Large intestine (tissue), 3 donors: ENCODE data around the gene MEX3A. TPM values are rescaled to one million over a fixed set of nuclear protein-coding genes. Genes with fewer than 3 reads are reported as not detected.
A peak's percentile ranks its signal among the peaks of the same experiment; 100 is the strongest.

Experiments
- DNase-seq, 2 donors: peaks; one replicate each; pipeline versions ENCODE4 v3.0.0 to v3.0.0-alpha.2; 2013
- H3K27ac ChIP-seq: one replicate; pipeline ENCODE4 v1.5.1; 2013; ENCODE audit warnings: low read length
- H3K27me3 ChIP-seq: 2 replicates; pipeline ENCODE4 v1.6.1; 2013; ENCODE audit warnings: low read length; ENCODE audit not compliant: control insufficient read depth, insufficient read depth
- H3K36me3 ChIP-seq: 2 replicates; pipeline ENCODE4 v1.6.1; 2013; ENCODE audit warnings: low read length; ENCODE audit not compliant: control insufficient read depth, insufficient read depth
- H3K4me1 ChIP-seq: one replicate; pipeline ENCODE4 v1.6.1; 2013; ENCODE audit warnings: low read length; ENCODE audit not compliant: control insufficient read depth, insufficient read depth
- H3K4me3 ChIP-seq: one replicate; pipeline ENCODE4 v1.5.1; 2013; ENCODE audit warnings: low read length
- H3K9me3 ChIP-seq: one replicate; pipeline ENCODE4 v1.6.1; 2013; ENCODE audit warnings: mild to moderate bottlenecking, low read depth, low read length, moderate library complexity; ENCODE audit not compliant: control insufficient read depth
- WGBS: methylation state at CpG from one replicate; pipeline ENCODE4 v1.1.5; 2013; ENCODE audit warnings: low lambda C conversion rate; ENCODE audit not compliant: insufficient coverage; 5-methylcytosine and 5-hydroxymethylcytosine counted together
- polyA plus RNA-seq: library from polyadenylated mRNA; unstranded; fragments of 120-200 nt; gene quantifications from one replicate; pipeline ENCODE4 v1.2.1, GENCODE V29; 2013

MEX3A gene
- polyA plus RNA-seq, 1 donor: 8.4 TPM

GRCh38 chr1:156110252-156110651 is 28.0 kb upstream of the MEX3A start:
- no peak for DNase-seq
- Histone ChIP-seq H3K4me1 (peaks cover 28% of the 10 kb centered on the region), H3K36me3 (no peaks in the 10 kb centered on the region), H3K9me3 (no peaks in the 10 kb centered on the region), H3K4me3 (no peak overlapping the region), H3K27ac (no peak overlapping the region), H3K27me3 (no peaks in the 10 kb centered on the region)
- no CpG with 5 or more reads among the region's 2 CpGs for WGBS

- no peak for DNase-seq
- Histone ChIP-seq H3K4me1 (peaks cover 36% of the 10 kb centered on the region), H3K27ac (no peak overlapping the region), H3K36me3 (no peaks in the 10 kb centered on the region), H3K4me3 (no peak overlapping the region), H3K27me3 (no peaks in the 10 kb centered on the region), H3K9me3 (no peaks in the 10 kb centered on the region)
- no CpG with 5 or more reads among the region's 6 CpGs for WGBS
Observed at GRCh38 chr1:156108664-156109241, 26.5 kb upstream of the MEX3A start.

GRCh38 chr1:156108057-156108456 is 25.8 kb upstream of the MEX3A start:
- no peak overlapping the region for H3K4me3 ChIP-seq
- H3K27ac ChIP-seq: no peak overlapping the region
- WGBS: no CpG with 5 or more reads among the region's 3 CpGs
- peaks cover 38% of the 10 kb centered on the region for H3K4me1 ChIP-seq
- H3K27me3 ChIP-seq: no peaks in the 10 kb centered on the region
- no peaks in the 10 kb centered on the region for H3K36me3 ChIP-seq
- H3K9me3 ChIP-seq: no peaks in the 10 kb centered on the region
- DNase-seq: no peak

- Histone ChIP-seq H3K4me3 (peak overlapping the region; percentile 44), H3K27ac (peak overlapping the region; percentile 83), H3K27me3 (no peaks in the 10 kb centered on the region), H3K36me3 (no peaks in the 10 kb centered on the region), H3K4me1 (peaks cover 50% of the 10 kb centered on the region), H3K9me3 (no peaks in the 10 kb centered on the region)
- no CpG with 5 or more reads among the region's 14 CpGs for WGBS
- DNase-seq: no peak
Observed at GRCh38 chr1:156106624-156107488, 24.6 kb upstream of the MEX3A start.

- H3K27me3 ChIP-seq: no peaks in the 10 kb centered on the region
- no CpG with 5 or more reads among the region's 11 CpGs for WGBS
- H3K4me3 ChIP-seq: peak overlapping the region; percentile 44
- H3K36me3 ChIP-seq: no peaks in the 10 kb centered on the region
- peak overlapping the region; percentile 83 for H3K27ac ChIP-seq
- peak in 1 of 2 donors; percentile 74 for DNase-seq
- H3K4me1 ChIP-seq: peaks cover 62% of the 10 kb centered on the region
- H3K9me3 ChIP-seq: no peaks in the 10 kb centered on the region
Observed at GRCh38 chr1:156104861-156105832, 22.9 kb upstream of the MEX3A start.

GRCh38 chr1:156104065-156104810 is 22.0 kb upstream of the MEX3A start:
- 12% methylated on average over 4 of the region's 15 CpGs for WGBS
- DNase-seq: peak; percentile 91 to 93
- Histone ChIP-seq H3K4me1 (peaks cover 65% of the 10 kb centered on the region), H3K27me3 (no peaks in the 10 kb centered on the region), H3K9me3 (no peaks in the 10 kb centered on the region), H3K36me3 (no peaks in the 10 kb centered on the region), H3K4me3 (no peak overlapping the region), H3K27ac (peak overlapping the region; percentile 83)

GRCh38 chr1:156103521-156103947 is 21.3 kb upstream of the MEX3A start:
- peak overlapping the region; percentile 83 for H3K27ac ChIP-seq
- H3K27me3 ChIP-seq: no peaks in the 10 kb centered on the region
- no peaks in the 10 kb centered on the region for H3K9me3 ChIP-seq
- H3K36me3 ChIP-seq: no peaks in the 10 kb centered on the region
- peaks cover 65% of the 10 kb centered on the region for H3K4me1 ChIP-seq
- 60% methylated on average over 1 of the region's 9 CpGs for WGBS
- DNase-seq: peak in 1 of 2 donors; percentile 39
- no peak overlapping the region for H3K4me3 ChIP-seq

- Histone ChIP-seq H3K27me3 (no peaks in the 10 kb centered on the region), H3K4me1 (peaks cover 65% of the 10 kb centered on the region), H3K9me3 (no peaks in the 10 kb centered on the region), H3K4me3 (no peak overlapping the region), H3K36me3 (no peaks in the 10 kb centered on the region), H3K27ac (peak overlapping the region; percentile 83)
- DNase-seq: peak; percentile 82 to 87
- no CpG with 5 or more reads among the region's 16 CpGs for WGBS
Observed at GRCh38 chr1:156102633-156103511, 20.6 kb upstream of the MEX3A start.

- Histone ChIP-seq H3K9me3 (no peaks in the 10 kb centered on the region), H3K4me1 (peaks cover 64% of the 10 kb centered on the region), H3K4me3 (no peak overlapping the region), H3K27ac (no peak overlapping the region), H3K27me3 (no peaks in the 10 kb centered on the region), H3K36me3 (no peaks in the 10 kb centered on the region)
- no CpG with 5 or more reads among the region's 6 CpGs for WGBS
- no peak for DNase-seq
Observed at GRCh38 chr1:156101880-156102279, 19.6 kb upstream of the MEX3A start.
